ENCODE results near the gene ATP6V1F. TPM values are rescaled to one million over a fixed set of nuclear protein-coding genes. Genes with fewer than 3 reads are reported as not detected.

ATP6V1F gene
- total RNA-seq, 1 donor from 2014 or later = 180 TPM

DNA sequence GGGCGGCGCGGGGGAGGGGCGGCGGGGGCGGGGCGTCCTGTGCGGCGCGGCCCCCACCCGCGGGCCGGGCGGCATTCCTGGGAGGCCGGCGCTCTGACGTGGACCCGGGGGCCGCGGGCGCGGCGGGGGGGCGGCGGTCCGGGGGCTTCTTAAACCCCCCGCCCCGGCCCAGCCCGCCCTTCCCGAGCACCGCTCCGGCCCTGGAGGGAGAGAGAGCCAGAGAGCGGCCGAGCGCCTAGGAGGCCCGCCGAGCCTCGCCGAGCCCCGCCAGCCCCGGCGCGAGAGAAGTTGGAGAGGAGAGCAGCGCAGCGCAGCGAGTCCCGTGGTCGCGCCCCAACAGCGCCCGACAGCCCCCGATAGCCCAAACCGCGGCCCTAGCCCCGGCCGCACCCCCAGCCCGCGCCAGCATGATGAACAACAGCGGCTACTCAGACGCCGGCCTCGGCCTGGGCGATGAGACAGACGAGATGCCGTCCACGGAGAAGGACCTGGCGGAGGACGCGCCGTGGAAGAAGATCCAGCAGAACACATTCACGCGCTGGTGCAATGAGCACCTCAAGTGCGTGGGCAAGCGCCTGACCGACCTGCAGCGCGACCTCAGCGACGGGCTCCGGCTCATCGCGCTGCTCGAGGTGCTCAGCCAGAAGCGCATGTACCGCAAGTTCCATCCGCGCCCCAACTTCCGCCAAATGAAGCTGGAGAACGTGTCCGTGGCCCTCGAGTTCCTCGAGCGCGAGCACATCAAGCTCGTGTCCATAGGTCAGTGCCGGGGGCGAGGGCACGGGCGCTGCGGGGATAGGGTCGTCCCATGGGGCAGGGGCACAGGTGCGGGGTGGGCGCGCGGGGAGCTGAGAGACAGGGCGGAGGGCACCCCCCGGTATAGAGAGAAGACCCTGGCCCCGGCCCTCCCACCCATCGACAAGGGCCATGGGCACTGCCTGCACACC is 32.2 kb upstream of the ATP6V1F start, which contains the start of gene FLNC:
FLNC (plus strand) TSS at position 176 of the 947 bp plus-strand sequence; CDS start at position 408, 232 bp downstream.
- Histone ChIP-seq H3K36me3 (no peaks in the 10 kb centered on the region), H3K27ac (no peak within 1 kb of the TSS), H3K4me3 (peak within 1 kb of the TSS; percentile 52), H3K27me3 (peaks cover 42% of the 10 kb centered on the region), H3K9me3 (no peaks in the 10 kb centered on the region), H3K4me1 (peaks cover 25% of the 10 kb centered on the region)
- peak; percentile 57 for ATAC-seq
- DNase-seq = peak; percentile 69
- intact Hi-C loops (cut with DNase I) = no loop called here
- TF ChIP-seq, protein P1, sequence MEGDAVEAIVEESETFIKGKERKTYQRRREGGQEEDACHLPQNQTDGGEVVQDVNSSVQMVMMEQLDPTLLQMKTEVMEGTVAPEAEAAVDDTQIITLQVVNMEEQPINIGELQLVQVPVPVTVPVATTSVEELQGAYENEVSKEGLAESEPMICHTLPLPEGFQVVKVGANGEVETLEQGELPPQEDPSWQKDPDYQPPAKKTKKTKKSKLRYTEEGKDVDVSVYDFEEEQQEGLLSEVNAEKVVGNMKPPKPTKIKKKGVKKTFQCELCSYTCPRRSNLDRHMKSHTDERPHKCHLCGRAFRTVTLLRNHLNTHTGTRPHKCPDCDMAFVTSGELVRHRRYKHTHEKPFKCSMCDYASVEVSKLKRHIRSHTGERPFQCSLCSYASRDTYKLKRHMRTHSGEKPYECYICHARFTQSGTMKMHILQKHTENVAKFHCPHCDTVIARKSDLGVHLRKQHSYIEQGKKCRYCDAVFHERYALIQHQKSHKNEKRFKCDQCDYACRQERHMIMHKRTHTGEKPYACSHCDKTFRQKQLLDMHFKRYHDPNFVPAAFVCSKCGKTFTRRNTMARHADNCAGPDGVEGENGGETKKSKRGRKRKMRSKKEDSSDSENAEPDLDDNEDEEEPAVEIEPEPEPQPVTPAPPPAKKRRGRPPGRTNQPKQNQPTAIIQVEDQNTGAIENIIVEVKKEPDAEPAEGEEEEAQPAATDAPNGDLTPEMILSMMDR (IDR thresholded peaks at IDR 0.05) = no peak

DNA sequence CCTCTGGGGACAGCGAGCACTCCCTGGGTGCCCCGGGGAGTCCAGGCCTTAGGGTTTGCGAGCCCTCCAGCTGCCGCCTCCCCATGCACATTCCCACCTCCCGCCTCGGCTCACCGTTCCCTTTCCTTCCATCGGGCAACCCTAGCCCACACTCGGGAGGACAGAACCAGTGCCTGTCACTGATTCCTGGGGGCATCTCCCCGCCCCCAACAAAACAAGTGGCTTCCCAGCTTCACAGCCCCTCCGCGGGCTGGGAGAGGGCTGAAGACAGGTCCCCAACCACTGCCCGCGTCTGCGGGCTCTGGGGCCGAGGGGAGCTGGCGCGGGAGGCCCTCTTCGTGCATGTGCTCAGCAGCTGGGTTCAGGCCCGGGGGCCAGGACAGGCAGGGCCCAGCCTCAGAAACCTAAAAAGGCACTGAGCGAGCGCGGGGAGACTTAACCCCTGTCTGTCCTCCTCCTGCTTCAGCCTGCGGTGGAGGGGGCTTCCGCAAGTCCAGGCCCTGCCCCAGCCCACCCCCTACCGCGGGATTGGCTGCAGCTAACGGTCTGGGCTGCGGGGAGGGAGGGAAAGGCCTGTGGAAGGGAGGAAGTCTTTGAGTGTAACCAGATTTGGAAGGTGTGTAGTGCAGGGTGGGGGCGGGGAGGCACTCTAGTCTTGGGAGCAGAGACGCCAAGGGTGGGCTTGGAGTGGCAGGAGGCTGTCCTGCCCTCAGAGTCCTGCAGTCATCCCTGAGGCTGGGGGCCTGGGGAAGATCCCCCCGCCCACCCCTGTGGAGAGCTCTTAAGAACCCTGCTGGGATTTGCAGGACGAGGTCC is 31.3 kb upstream of the ATP6V1F start:
- TF ChIP-seq, protein P1 (IDR thresholded peaks at IDR 0.05) = no peak
- Histone ChIP-seq H3K4me1 (peaks cover 25% of the 10 kb centered on the region), H3K27me3 (peaks cover 42% of the 10 kb centered on the region), H3K36me3 (no peaks in the 10 kb centered on the region), H3K4me3 (peak overlapping the region; percentile 52), H3K9me3 (no peaks in the 10 kb centered on the region), H3K27ac (no peak overlapping the region)
- no peak for DNase-seq
- intact Hi-C loops (cut with DNase I) = no loop called here
- ATAC-seq = peak; percentile 2

DNA sequence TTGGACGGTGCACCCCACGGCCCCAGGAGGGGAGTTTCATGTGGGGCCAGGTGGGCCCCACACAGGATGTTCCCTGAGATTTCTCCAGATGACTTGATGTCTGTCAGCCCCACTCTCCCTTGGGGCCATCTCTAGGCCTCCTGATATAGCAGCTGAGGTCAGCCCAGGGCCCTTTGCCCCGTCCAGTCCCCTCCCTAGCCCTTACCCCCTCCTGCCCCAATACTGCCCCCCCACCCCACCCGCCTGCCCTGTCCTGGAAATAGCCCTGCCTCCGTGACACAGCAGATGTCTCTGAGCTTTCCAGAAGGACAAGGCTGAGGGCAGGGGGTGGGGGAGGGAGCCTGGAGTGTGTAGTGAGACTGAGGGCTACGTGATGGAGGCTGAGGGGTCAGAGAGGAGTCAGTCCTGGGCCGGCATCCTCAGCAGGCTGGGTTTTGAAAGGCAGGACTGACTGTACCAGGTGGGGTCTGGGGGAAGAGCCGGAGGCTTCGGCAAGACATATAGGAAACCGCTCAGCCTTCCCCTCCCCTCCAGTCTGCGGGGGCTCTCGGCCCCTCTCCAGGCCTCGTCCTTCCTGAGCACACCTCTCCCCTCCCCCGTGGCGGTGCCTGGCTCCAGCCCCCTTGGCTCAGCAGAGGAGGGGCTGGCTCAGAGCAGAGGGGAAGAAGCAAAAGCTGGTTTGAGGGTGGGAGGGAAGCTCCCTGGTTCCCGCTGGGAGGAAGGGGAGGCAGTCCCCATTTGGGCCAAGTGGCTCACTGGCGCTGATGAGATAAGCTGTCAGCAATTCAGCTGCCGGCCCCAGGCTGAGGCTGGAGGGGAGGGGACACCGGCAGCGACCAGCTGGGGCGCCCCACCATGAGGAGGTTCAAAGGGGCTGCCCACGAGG is 30.4 kb upstream of the ATP6V1F start:
- intact Hi-C loops (cut with DNase I) = no loop called here
- ATAC-seq = no peak
- Histone ChIP-seq H3K36me3 (no peaks in the 10 kb centered on the region), H3K27me3 (peaks cover 42% of the 10 kb centered on the region), H3K4me1 (peaks cover 25% of the 10 kb centered on the region), H3K27ac (no peak overlapping the region), H3K9me3 (no peaks in the 10 kb centered on the region), H3K4me3 (peak overlapping the region; percentile 52)
- DNase-seq = peak; percentile 60
- TF ChIP-seq, protein P1 (IDR thresholded peaks at IDR 0.05) = no peak

DNA sequence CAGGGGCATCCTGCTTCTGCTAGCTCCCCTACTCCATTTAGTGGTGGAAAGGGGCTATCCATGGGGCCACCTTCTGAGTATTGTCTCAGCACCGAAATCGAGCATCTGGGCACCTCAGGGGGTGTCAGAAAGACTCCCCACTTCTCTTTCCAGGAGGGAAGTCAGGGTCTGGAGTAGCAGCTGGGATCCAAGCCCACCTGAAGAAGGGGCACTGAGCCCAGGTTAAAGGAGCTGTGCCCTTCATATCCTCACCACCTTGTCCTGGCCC is 29.8 kb upstream of the ATP6V1F start:
- Histone ChIP-seq H3K9me3 (no peaks in the 10 kb centered on the region), H3K4me3 (no peak overlapping the region), H3K36me3 (no peaks in the 10 kb centered on the region), H3K4me1 (peaks cover 25% of the 10 kb centered on the region), H3K27ac (no peak overlapping the region), H3K27me3 (peaks cover 42% of the 10 kb centered on the region)
- TF ChIP-seq, protein P1 (IDR thresholded peaks at IDR 0.05) = no peak
- intact Hi-C loops (cut with DNase I) = no loop called here
- ATAC-seq = no peak
- no peak for DNase-seq

Data from upper lobe of right lung (tissue), 1 donor.